ENCODE results near the gene SERPINA1.

- TF ChIP-seq SPI1 (IDR thresholded peaks at IDR 0.05; ENCODE audit: low read depth, low read length), result no peak
- no peak for TF ChIP-seq POLR2A (IDR thresholded peaks at IDR 0.05; ENCODE audit: low read depth, low read length)
These were observed 57.5 kb downstream of the SERPINA1 start for GRCh38 chr14:94330857-94331256.
